Mesenchymal stem cell (in vitro differentiated cells and primary cell): Measurements from ENCODE around the gene PLXNB2.

ENCODE experiments used
- DNase-seq: peaks from one replicate; pipeline ENCODE4 v3.0.0-alpha.2; 2013
- H2AFZ ChIP-seq: one replicate; pipeline ENCODE4 v1.6.1; 2013; ENCODE audit warnings: low read depth, mild to moderate bottlenecking, control low read depth, inconsistent platforms, low read length, moderate library complexity
- H2AK5ac ChIP-seq: 2 replicates; pipeline ENCODE4 v1.6.1; 2013; ENCODE audit warnings: low read length, moderate library complexity, mild to moderate bottlenecking, inconsistent platforms; ENCODE audit not compliant: severe bottlenecking
- H2BK120ac ChIP-seq: one replicate; pipeline ENCODE4 v1.6.1; 2013; ENCODE audit warnings: low read depth, mild to moderate bottlenecking, inconsistent platforms, low read length, moderate library complexity
- H2BK12ac ChIP-seq, 2 experiments: one replicate each; pipeline ENCODE4 v1.6.1; 2013; ENCODE audit warnings: inconsistent platforms in 2 of 2, low read length in 2 of 2, mild to moderate bottlenecking in 2 of 2, moderate library complexity in 2 of 2, control low read depth in 1 of 2
- H2BK15ac ChIP-seq: one replicate; pipeline ENCODE4 v1.6.1; 2013; ENCODE audit warnings: mild to moderate bottlenecking, low read depth, inconsistent platforms; ENCODE audit not compliant: poor library complexity, severe bottlenecking
- H2BK5ac ChIP-seq: 2 replicates; pipeline ENCODE4 v1.6.1; 2013; ENCODE audit warnings: low read depth, mild to moderate bottlenecking, low read length, control low read depth, inconsistent platforms; ENCODE audit not compliant: poor library complexity, severe bottlenecking
- H3K14ac ChIP-seq, 2 experiments: one replicate each; pipeline ENCODE4 v1.6.1; 2013; ENCODE audit warnings: inconsistent platforms in 2 of 2, low read length in 2 of 2, control low read depth in 1 of 2, mild to moderate bottlenecking in 1 of 2, moderate library complexity in 1 of 2
- H3K18ac ChIP-seq, 2 experiments: one replicate each; pipeline ENCODE4 v1.6.1; 2013; ENCODE audit warnings: inconsistent platforms in 2 of 2, low read length in 2 of 2, control low read depth in 1 of 2, low read depth in 1 of 2, mild to moderate bottlenecking in 1 of 2
- H3K23ac ChIP-seq, 2 experiments: one replicate each; pipeline ENCODE4 v1.6.1; 2013; ENCODE audit warnings: inconsistent platforms in 2 of 2, low read length in 2 of 2, mild to moderate bottlenecking in 2 of 2, moderate library complexity in 2 of 2, control low read depth in 1 of 2
- H3K27ac ChIP-seq: 2 replicates; pipeline ENCODE4 v1.5.1; 2013; ENCODE audit warnings: mild to moderate bottlenecking, moderate library complexity, low read length, control low read depth, inconsistent platforms; ENCODE audit not compliant: poor library complexity, severe bottlenecking
- H3K27me3 ChIP-seq, 2 experiments: 2 replicates each; pipeline versions ENCODE4 v1.6.1 to v1.7.0; 2013; ENCODE audit warnings: low read length in 2 of 2, mild to moderate bottlenecking in 2 of 2, moderate library complexity in 2 of 2, control low read depth in 1 of 2, inconsistent platforms in 1 of 2; ENCODE audit not compliant: control insufficient read depth in 1 of 2, insufficient read depth in 1 of 2
- H3K36me3 ChIP-seq, 2 experiments: 2 replicates each; pipeline versions ENCODE4 v1.6.1 to v1.7.0; 2013; ENCODE audit warnings: low read length in 2 of 2, control low read depth in 1 of 2, inconsistent platforms in 1 of 2, low read depth in 1 of 2, mild to moderate bottlenecking in 1 of 2; ENCODE audit not compliant: insufficient read depth in 2 of 2, control insufficient read depth in 1 of 2
- H3K4ac ChIP-seq, 2 experiments: one replicate each; pipeline ENCODE4 v1.6.1; 2013; ENCODE audit warnings: inconsistent platforms in 2 of 2, low read length in 2 of 2, mild to moderate bottlenecking in 2 of 2, moderate library complexity in 2 of 2, control low read depth in 1 of 2, low read depth in 1 of 2
- H3K4me1 ChIP-seq: 2 replicates; pipeline ENCODE4 v1.6.1; 2013; ENCODE audit warnings: low read depth, low read length, control low read depth; ENCODE audit not compliant: control insufficient read depth, insufficient read depth
- H3K4me2 ChIP-seq: 2 replicates; pipeline ENCODE4 v1.6.1; 2013; ENCODE audit warnings: low read length, mild to moderate bottlenecking, inconsistent platforms; ENCODE audit not compliant: poor library complexity, severe bottlenecking
- H3K4me3 ChIP-seq, 2 experiments: 2 replicates each; pipeline versions ENCODE4 v1.5.1 to v1.7.0; 2013; ENCODE audit warnings: low read length in 2 of 2, mild to moderate bottlenecking in 2 of 2, control low read depth in 1 of 2, low read depth in 1 of 2; ENCODE audit not compliant: insufficient read depth in 1 of 2
- H3K79me1 ChIP-seq: replicated peaks from 2 replicates; pipeline ENCODE4 v1.6.1; 2013; ENCODE audit warnings: mild to moderate bottlenecking, control low read depth, low read length, inconsistent platforms; ENCODE audit not compliant: poor library complexity, severe bottlenecking
- H3K9ac ChIP-seq: 2 replicates; pipeline ENCODE4 v1.7.0; 2013; ENCODE audit warnings: mild to moderate bottlenecking, low read length, moderate library complexity
- H3K9me3 ChIP-seq: 2 replicates; pipeline ENCODE4 v1.7.0; 2013; ENCODE audit warnings: mild to moderate bottlenecking, low read length; ENCODE audit not compliant: control insufficient read depth
- H4K8ac ChIP-seq: one replicate; pipeline ENCODE4 v1.6.1; 2013; ENCODE audit warnings: inconsistent platforms, mild to moderate bottlenecking, low read length, moderate library complexity
- H4K91ac ChIP-seq: one replicate; pipeline ENCODE4 v1.6.1; 2013; ENCODE audit warnings: mild to moderate bottlenecking, low read length, inconsistent platforms
- WGBS: methylation state at CpG from one replicate; pipeline ENCODE4 v1.1.7; 2013; ENCODE audit warnings: mixed read lengths; 5-methylcytosine and 5-hydroxymethylcytosine counted together

Gene PLXNB2

DNA sequence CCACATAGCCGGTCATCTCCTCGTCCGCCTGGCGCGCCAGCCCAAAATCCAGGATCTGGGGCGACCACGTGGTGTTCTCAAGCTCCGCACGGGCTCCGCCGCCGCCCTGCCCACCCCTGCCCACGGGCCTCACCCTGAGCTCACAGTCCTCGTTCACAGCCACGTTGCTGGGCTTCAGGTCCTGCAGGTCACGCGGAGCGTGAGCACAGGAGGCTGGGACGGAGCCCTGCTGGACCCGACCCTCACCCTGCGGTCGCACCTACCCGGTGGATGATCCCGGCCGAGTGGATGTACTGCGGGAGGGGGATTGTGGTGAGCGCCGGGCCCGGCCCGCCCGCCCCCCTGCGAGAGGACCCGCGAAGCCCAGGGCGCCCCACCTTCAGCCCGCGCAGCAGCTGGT lies 40.5 kb downstream of the PLXNB2 start:
- H2BK120ac ChIP-seq = no peak overlapping the region
- 96% methylated on average over 34 of the region's 37 CpGs for WGBS

DNA sequence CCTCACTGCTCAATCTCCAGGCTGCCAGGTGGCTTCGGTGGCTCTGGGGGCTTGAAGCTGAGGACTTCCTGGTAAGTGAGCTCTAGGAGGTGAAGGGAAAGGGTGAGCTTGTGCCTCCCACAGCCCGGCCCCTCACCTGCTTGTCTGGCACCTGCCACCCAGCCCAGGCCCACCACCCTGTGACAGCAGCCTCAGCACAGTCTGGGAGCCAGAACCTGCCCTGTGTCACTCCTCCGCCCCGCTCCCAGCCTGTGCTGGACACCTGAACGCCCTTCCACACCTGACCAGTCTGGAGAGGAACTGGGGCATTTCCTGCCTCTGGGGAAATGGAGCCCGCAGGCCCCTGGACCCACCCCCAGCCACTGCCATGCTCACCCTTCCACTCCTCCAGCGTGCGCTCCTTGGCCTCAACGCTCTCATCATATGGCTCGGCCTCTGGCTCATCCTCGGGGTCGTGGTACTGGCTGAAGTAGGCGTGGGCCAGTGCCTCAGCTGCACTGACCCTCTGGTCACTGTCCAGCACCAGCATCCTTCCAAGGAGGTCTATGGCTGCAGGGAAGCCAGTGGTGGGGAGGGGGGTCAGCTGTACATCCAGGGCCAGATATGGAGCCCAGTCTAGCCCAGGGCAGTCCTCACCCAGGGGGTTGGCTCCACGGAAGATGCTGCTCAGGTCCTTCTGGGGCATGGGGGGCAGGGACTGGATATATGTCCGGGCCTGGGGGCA lies 42.3 kb downstream of the PLXNB2 start:
- Histone ChIP-seq H3K18ac (no peak overlapping the region), H4K8ac (no peak overlapping the region), H3K23ac (no peak overlapping the region), H3K4ac (no peak overlapping the region), H2AFZ (no peak overlapping the region), H3K27me3 (peaks cover 0 to 22% of the 10 kb centered on the region in 2 experiments), H2BK12ac (no peak overlapping the region), H3K27ac (no peak overlapping the region), H3K4me1 (peaks cover 35% of the 10 kb centered on the region), H3K79me1 (peaks cover 3% of the 10 kb centered on the region), H2BK5ac (no peak overlapping the region), H2BK120ac (no peak overlapping the region), H4K91ac (no peak overlapping the region), H3K4me3 (no peak overlapping the region), H2AK5ac (no peak overlapping the region), H3K9me3 (no peaks in the 10 kb centered on the region), H3K36me3 (peaks cover 0 to 17% of the 10 kb centered on the region in 2 experiments), H3K4me2 (no peak overlapping the region), H2BK15ac (no peak overlapping the region), H3K14ac (no peak overlapping the region), H3K9ac (no peak overlapping the region)
- no peak for DNase-seq
- WGBS = 87% methylated on average over 15 of the region's 15 CpGs

More for the DNA sequence above, 40.5 kb downstream of the PLXNB2 start:
- H3K9ac ChIP-seq = no peak overlapping the region
- H4K8ac ChIP-seq = no peak overlapping the region
- H3K4me2 ChIP-seq = no peak overlapping the region
- no peak overlapping the region for H3K27ac ChIP-seq
- H3K79me1 ChIP-seq = no peaks in the 10 kb centered on the region
- DNase-seq = no peak
- no peak overlapping the region for H3K4ac ChIP-seq
- H4K91ac ChIP-seq = no peak overlapping the region
- H3K23ac ChIP-seq = no peak overlapping the region
- no peak overlapping the region for H3K14ac ChIP-seq
- H3K4me1 ChIP-seq = peaks cover 44% of the 10 kb centered on the region
- H3K27me3 ChIP-seq = peaks cover 0 to 22% of the 10 kb centered on the region in 2 experiments
- no peak overlapping the region for H2BK5ac ChIP-seq
- H2BK12ac ChIP-seq = no peak overlapping the region
- H3K36me3 ChIP-seq = peaks cover 0 to 18% of the 10 kb centered on the region in 2 experiments
- no peak overlapping the region for H2BK15ac ChIP-seq
- no peaks in the 10 kb centered on the region for H3K9me3 ChIP-seq
- H3K4me3 ChIP-seq = peak overlapping the region in 1 of 2 experiments; percentile 47
- H2AK5ac ChIP-seq = no peak overlapping the region
- no peak overlapping the region for H2AFZ ChIP-seq
- no peak overlapping the region for H3K18ac ChIP-seq

DNA sequence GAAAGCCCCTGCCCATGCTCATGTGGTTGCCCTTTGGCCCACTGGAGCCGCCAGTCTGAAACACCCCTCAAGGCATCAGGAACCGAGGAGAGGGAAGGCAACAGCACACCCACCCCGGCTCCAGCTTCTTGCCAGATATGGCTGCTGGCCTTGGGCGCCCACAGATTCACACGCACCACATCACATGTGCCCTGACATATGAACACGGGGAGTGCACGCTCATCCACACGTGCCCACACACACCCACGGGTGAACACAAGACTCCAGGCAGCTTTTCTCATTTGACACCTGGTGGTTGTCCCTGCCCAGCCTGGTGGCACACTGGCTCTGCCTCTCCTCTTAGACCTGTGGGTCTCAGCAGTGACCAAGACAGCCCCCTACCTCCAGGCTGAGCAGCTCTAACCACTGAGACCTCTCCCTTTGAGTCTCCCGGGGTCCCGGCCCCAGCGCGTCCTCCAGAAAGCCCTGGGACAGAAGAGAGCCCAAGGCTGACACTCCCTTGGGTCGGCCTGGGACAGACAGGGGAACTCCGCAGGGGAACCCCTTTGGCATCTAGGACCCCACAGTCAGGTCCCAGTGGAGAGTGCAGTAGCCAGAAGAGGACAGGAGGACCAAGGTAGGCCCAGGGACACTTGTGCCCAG lies 43.2 kb downstream of the PLXNB2 start:
- Histone ChIP-seq H2AFZ (no peak overlapping the region), H2BK5ac (no peak overlapping the region), H3K4me2 (no peak overlapping the region), H2BK120ac (no peak overlapping the region), H2BK15ac (no peak overlapping the region), H3K4ac (no peak overlapping the region), H3K14ac (no peak overlapping the region), H4K8ac (no peak overlapping the region), H3K23ac (no peak overlapping the region), H2BK12ac (no peak overlapping the region), H3K79me1 (peaks cover 5% of the 10 kb centered on the region), H3K27me3 (peaks cover 0 to 22% of the 10 kb centered on the region in 2 experiments), H3K4me1 (peaks cover 37% of the 10 kb centered on the region), H3K18ac (no peak overlapping the region), H3K27ac (no peak overlapping the region), H4K91ac (no peak overlapping the region), H3K36me3 (peaks cover 0 to 20% of the 10 kb centered on the region in 2 experiments), H3K4me3 (no peak overlapping the region), H3K9me3 (no peaks in the 10 kb centered on the region), H3K9ac (no peak overlapping the region), H2AK5ac (no peak overlapping the region)
- DNase-seq = no peak
- WGBS = 94% methylated on average over 15 of the region's 15 CpGs

DNA sequence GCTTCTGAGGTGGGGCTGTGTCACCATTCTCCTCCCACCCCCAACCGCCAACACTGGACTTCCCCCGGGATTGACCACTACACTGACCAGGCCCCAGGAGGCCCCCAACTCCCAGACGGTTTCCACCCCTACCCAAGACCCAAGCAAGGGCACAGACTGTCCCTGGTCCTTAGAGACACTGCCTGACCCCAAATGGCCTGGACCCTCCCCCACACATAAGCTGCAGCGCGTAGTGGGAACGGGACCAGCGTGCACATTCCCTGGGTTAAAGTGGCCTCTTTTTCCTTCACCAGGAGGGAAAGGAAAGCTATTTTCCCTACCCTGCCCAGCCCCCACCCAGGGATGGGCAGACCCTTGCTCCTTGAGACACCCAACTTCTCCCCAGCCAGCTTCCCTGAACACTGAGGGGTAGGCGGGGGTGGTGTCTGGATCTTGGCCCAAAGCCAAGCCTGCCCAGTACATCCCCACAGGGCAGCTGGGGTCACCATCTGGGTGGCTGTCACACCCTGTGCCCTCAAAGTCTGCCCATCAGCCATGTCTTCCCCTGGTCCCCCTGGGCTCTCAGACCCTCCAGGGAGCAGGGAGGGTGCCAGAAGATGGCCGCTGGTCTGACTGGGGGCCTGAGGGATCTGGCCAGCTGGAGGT lies 44.4 kb downstream of the PLXNB2 start:
- Histone ChIP-seq H3K18ac (peak overlapping the region in 1 of 2 experiments; percentile 64), H3K9me3 (no peaks in the 10 kb centered on the region), H3K9ac (no peak overlapping the region), H3K23ac (peak overlapping the region in 1 of 2 experiments; percentile 18), H4K8ac (peak overlapping the region; percentile 68), H2AFZ (no peak overlapping the region), H4K91ac (peak overlapping the region; percentile 86), H2BK120ac (no peak overlapping the region), H2BK5ac (no peak overlapping the region), H3K4me2 (no peak overlapping the region), H3K14ac (no peak overlapping the region), H3K4me1 (peaks cover 43% of the 10 kb centered on the region), H3K79me1 (peaks cover 11% of the 10 kb centered on the region), H2BK12ac (peak overlapping the region in 1 of 2 experiments; percentile 11), H3K27me3 (peaks cover 0 to 22% of the 10 kb centered on the region in 2 experiments), H2AK5ac (peak overlapping the region; percentile 27), H3K27ac (no peak overlapping the region), H2BK15ac (peak overlapping the region; percentile 75), H3K4me3 (no peak overlapping the region), H3K36me3 (peaks cover 0 to 29% of the 10 kb centered on the region in 2 experiments), H3K4ac (peak overlapping the region in 1 of 2 experiments; percentile 62)
- WGBS = 73% methylated on average over 9 of the region's 9 CpGs
- DNase-seq = no peak
